PFSK-1 (cell line): ENCODE results near the gene CRADD.

ENCODE experiments used
- FOXP2 ChIP-seq: optimal IDR thresholded peaks from 2 replicates; pipeline ENCODE3; 2011; ENCODE audit warnings: borderline replicate concordance, control low read depth, inconsistent platforms; ENCODE audit not compliant: insufficient read depth; ENCODE audit errors: extremely low read length, extremely low read depth
- POLR2AphosphoS5 ChIP-seq: IDR thresholded peaks from 2 replicates; pipeline ENCODE4 v1.6.1; 2012; ENCODE audit warnings: low read depth, mild to moderate bottlenecking, control low read depth, low read length, moderate library complexity
- REST ChIP-seq, 2 experiments: IDR thresholded peaks; 2 replicates each; pipeline versions ENCODE4 v1.6.1 to v1.8.0; 2011 to 2012; ENCODE audit warnings: low read depth in 2 of 2, low read length in 2 of 2, control low read depth in 1 of 2, inconsistent platforms in 1 of 2, mild to moderate bottlenecking in 1 of 2, moderate library complexity in 1 of 2; ENCODE audit not compliant: insufficient read depth in 1 of 2
- SIN3A ChIP-seq: IDR thresholded peaks from 2 replicates; pipeline ENCODE4 v1.6.1; 2012; ENCODE audit warnings: mild to moderate bottlenecking, low read length, moderate library complexity, borderline replicate concordance; ENCODE audit not compliant: insufficient read depth
- TAF1 ChIP-seq: IDR thresholded peaks from 2 replicates; pipeline ENCODE4 v1.6.1; 2012; ENCODE audit warnings: low read length, control low read depth, borderline replicate concordance; ENCODE audit not compliant: insufficient read depth

The CRADD gene

GRCh38 chr12:93850481-93851256 is 173.5 kb downstream of the CRADD start:
- TF ChIP-seq FOXP2 = no peak
- TF ChIP-seq TAF1 = no peak
- TF ChIP-seq SIN3A = no peak
- no peak for TF ChIP-seq REST (IDR thresholded peaks at IDR 0.05; ENCODE audit: insufficient read depth in 1 of 2, low read depth in 2 of 2, low read length in 2 of 2)
- no peak for TF ChIP-seq POLR2AphosphoS5

GRCh38 chr12:93851257-93851671 is 174.1 kb downstream of the CRADD start:
- TF ChIP-seq FOXP2 (no peak), REST (IDR thresholded peaks at IDR 0.05; ENCODE audit: insufficient read depth in 1 of 2, low read depth in 2 of 2, low read length in 2 of 2) (no peak), TAF1 (no peak), SIN3A (no peak), POLR2AphosphoS5 (no peak)

GRCh38 chr12:93852173-93852591 is 175.0 kb downstream of the CRADD start:
- TF ChIP-seq FOXP2 (no peak), TAF1 (no peak), REST (IDR thresholded peaks at IDR 0.05; ENCODE audit: insufficient read depth in 1 of 2, low read depth in 2 of 2, low read length in 2 of 2) (no peak), POLR2AphosphoS5 (no peak), SIN3A (no peak)

GRCh38 chr12:93853698-93854478 is 176.7 kb downstream of the CRADD start:
- no peak for TF ChIP-seq REST (IDR thresholded peaks at IDR 0.05; ENCODE audit: insufficient read depth in 1 of 2, low read depth in 2 of 2, low read length in 2 of 2)
- no peak for TF ChIP-seq SIN3A
- TF ChIP-seq FOXP2 = no peak
- no peak for TF ChIP-seq TAF1
- no peak for TF ChIP-seq POLR2AphosphoS5
